Activated T-helper 2 cell treated with anti-CD3 and anti-CD28 coated beads, Interferon-gamma antibody, Interleukin-2, Interleukin-4, amounts not matched to agents 10 μg/mL and 5 μg/mL and 100 μg/mL, durations not matched to agents 14 hours and 24 hours and 36 hours (primary cell): ENCODE results near the gene ELP6. TPM values are rescaled to one million over a fixed set of nuclear protein-coding genes. Genes with fewer than 3 reads are reported as not detected.
A peak's percentile ranks its signal among the peaks of the same experiment; 100 is the strongest.
"Not testable (repeated sequence)": the region's sequence is repeated elsewhere in the genome, so short reads cannot be mapped to it uniquely, and the experiment has no call there.

Source experiments
- DNase-seq: peaks from one replicate; pipeline ENCODE4 v3.0.0; 2021; ENCODE audit warnings: low spot score
- H3K27ac Mint-ChIP-seq: one replicate; pipeline ENCODE4 v1.8.0; 2021; ENCODE audit warnings: mixed read lengths
- H3K27me3 Mint-ChIP-seq: one replicate; pipeline ENCODE4 v1.8.0; 2021; ENCODE audit warnings: low read depth, mixed read lengths
- H3K36me3 Mint-ChIP-seq: one replicate; pipeline ENCODE4 v1.8.0; 2021; ENCODE audit warnings: low read depth, mixed read lengths
- H3K4me1 Mint-ChIP-seq: one replicate; pipeline ENCODE4 v1.8.0; 2021; ENCODE audit warnings: low read depth, mixed read lengths
- H3K4me3 Mint-ChIP-seq: one replicate; pipeline ENCODE4 v1.8.0; 2021; ENCODE audit warnings: low read depth, mild to moderate bottlenecking, moderate library complexity, mixed read lengths
- H3K9me3 Mint-ChIP-seq: one replicate; pipeline ENCODE4 v1.8.0; 2021; ENCODE audit warnings: mixed read lengths
- intact Hi-C: fragments of 100-400 bp; cut with micrococcal nuclease; formaldehyde crosslinking; loops from one replicate; pipeline ENCODE4 v1.15.1; 2023
- total RNA-seq: library from RNA; stranded (reverse); gene quantifications from 2 replicates; pipeline ENCODE4 v1.2.3, GENCODE V29; 2022

The ELP6 gene
- total RNA-seq, 1 donor from 2014 or later, result 44.0 TPM

- intact Hi-C loops, result no loop called here
- Mint-ChIP-seq H3K27ac (no peak overlapping the region), H3K9me3 (no peaks in the 10 kb centered on the region), H3K36me3 (peaks cover 43% of the 10 kb centered on the region), H3K4me3 (no peak overlapping the region), H3K4me1 (no peaks in the 10 kb centered on the region), H3K27me3 (no peaks in the 10 kb centered on the region)
- DNase-seq, result no peak
These were observed 17.6 kb downstream of the ELP6 start for GRCh38 chr3:47495886-47496285.

- Mint-ChIP-seq H3K4me1 (no peaks in the 10 kb centered on the region), H3K9me3 (no peaks in the 10 kb centered on the region), H3K4me3 (no peak overlapping the region), H3K36me3 (peaks cover 42% of the 10 kb centered on the region), H3K27me3 (no peaks in the 10 kb centered on the region), H3K27ac (no peak overlapping the region)
- intact Hi-C loops, result no loop called here
- no peak for DNase-seq
These were observed 18.4 kb downstream of the ELP6 start for GRCh38 chr3:47495111-47495510.

GRCh38 chr3:47491777-47492176 lies 21.7 kb downstream of the ELP6 start:
- no peak overlapping the region for H3K27ac Mint-ChIP-seq
- DNase-seq, result no peak
- H3K27me3 Mint-ChIP-seq, result no peaks in the 10 kb centered on the region
- H3K9me3 Mint-ChIP-seq, result no peaks in the 10 kb centered on the region
- no peaks in the 10 kb centered on the region for H3K4me1 Mint-ChIP-seq
- intact Hi-C loops, result no loop called here
- no peak overlapping the region for H3K4me3 Mint-ChIP-seq
- peaks cover 27% of the 10 kb centered on the region for H3K36me3 Mint-ChIP-seq

- H3K36me3 Mint-ChIP-seq, result peaks cover 23% of the 10 kb centered on the region
- intact Hi-C loops, result no loop called here
- no peak overlapping the region for H3K27ac Mint-ChIP-seq
- H3K27me3 Mint-ChIP-seq, result no peaks in the 10 kb centered on the region
- no peak overlapping the region for H3K4me3 Mint-ChIP-seq
- no peaks in the 10 kb centered on the region for H3K9me3 Mint-ChIP-seq
- no peak for DNase-seq
- H3K4me1 Mint-ChIP-seq, result no peaks in the 10 kb centered on the region
These were observed 22.3 kb downstream of the ELP6 start for GRCh38 chr3:47491186-47491585.

- H3K27ac Mint-ChIP-seq, result no peak overlapping the region
- H3K4me1 Mint-ChIP-seq, result no peaks in the 10 kb centered on the region
- no peaks in the 10 kb centered on the region for H3K9me3 Mint-ChIP-seq
- H3K4me3 Mint-ChIP-seq, result no peak overlapping the region
- no peak for DNase-seq
- intact Hi-C loops, result no loop called here
- peaks cover 12% of the 10 kb centered on the region for H3K36me3 Mint-ChIP-seq
- no peaks in the 10 kb centered on the region for H3K27me3 Mint-ChIP-seq
These were observed 26.2 kb downstream of the ELP6 start for GRCh38 chr3:47487265-47487664.

GRCh38 chr3:47485812-47486211 lies 27.7 kb downstream of the ELP6 start:
- intact Hi-C loops, result no loop called here
- H3K27me3 Mint-ChIP-seq, result no peaks in the 10 kb centered on the region
- no peaks in the 10 kb centered on the region for H3K4me1 Mint-ChIP-seq
- peaks cover 9% of the 10 kb centered on the region for H3K36me3 Mint-ChIP-seq
- H3K27ac Mint-ChIP-seq, result no peak overlapping the region
- no peaks in the 10 kb centered on the region for H3K9me3 Mint-ChIP-seq
- H3K4me3 Mint-ChIP-seq, result no peak overlapping the region
- no peak for DNase-seq

- intact Hi-C loops, result no loop called here
- Mint-ChIP-seq H3K27ac (no peak overlapping the region), H3K9me3 (no peaks in the 10 kb centered on the region), H3K27me3 (no peaks in the 10 kb centered on the region), H3K4me3 (no peak overlapping the region), H3K36me3 (peaks cover 6% of the 10 kb centered on the region), H3K4me1 (no peaks in the 10 kb centered on the region)
- DNase-seq, result no peak
These were observed 31.1 kb downstream of the ELP6 start for GRCh38 chr3:47482366-47482765.

- H3K36me3 Mint-ChIP-seq, H3K4me1 Mint-ChIP-seq, H3K9me3 Mint-ChIP-seq, H3K4me3 Mint-ChIP-seq, DNase-seq, H3K27ac Mint-ChIP-seq, intact Hi-C loops, H3K27me3 Mint-ChIP-seq: not testable (repeated sequence)
These were observed 31.7 kb downstream of the ELP6 start for GRCh38 chr3:47481763-47482162.

GRCh38 chr3:47480267-47480666 lies 33.2 kb downstream of the ELP6 start:
- intact Hi-C loops, H3K4me3 Mint-ChIP-seq: not testable (repeated sequence)

GRCh38 chr3:47479826-47480160 lies 33.7 kb downstream of the ELP6 start:
- Mint-ChIP-seq H3K27me3 (no peaks in the 10 kb centered on the region), H3K4me3 (no peak overlapping the region), H3K4me1 (peaks cover 7% of the 10 kb centered on the region), H3K9me3 (no peaks in the 10 kb centered on the region), H3K27ac (no peak overlapping the region), H3K36me3 (peaks cover 4% of the 10 kb centered on the region)
- no peak for DNase-seq
- intact Hi-C loops, result no loop called here

More at GRCh38 chr3:47480267-47480666, 33.2 kb downstream of the ELP6 start:
- not testable (repeated sequence) for H3K27ac Mint-ChIP-seq, H3K36me3 Mint-ChIP-seq, H3K4me1 Mint-ChIP-seq, H3K27me3 Mint-ChIP-seq, DNase-seq, H3K9me3 Mint-ChIP-seq

GRCh38 chr3:47478022-47478421 lies 35.5 kb downstream of the ELP6 start:
- Mint-ChIP-seq H3K4me1 (peaks cover 17% of the 10 kb centered on the region), H3K36me3 (peaks cover 4% of the 10 kb centered on the region), H3K9me3 (no peaks in the 10 kb centered on the region), H3K27ac (no peak overlapping the region), H3K27me3 (no peaks in the 10 kb centered on the region), H3K4me3 (no peak overlapping the region)
- intact Hi-C loops, result no loop called here
- no peak for DNase-seq

- no peaks in the 10 kb centered on the region for H3K27me3 Mint-ChIP-seq
- no peaks in the 10 kb centered on the region for H3K9me3 Mint-ChIP-seq
- intact Hi-C loops, result loop anchor here (1.0 kb wide), 1 partner anchor 37 kb away; the partner anchor contains the start of gene ELP6
- H3K4me1 Mint-ChIP-seq, result peaks cover 17% of the 10 kb centered on the region
- H3K36me3 Mint-ChIP-seq, result peaks cover 4% of the 10 kb centered on the region
- H3K4me3 Mint-ChIP-seq, result peak overlapping the region; percentile 99
- H3K27ac Mint-ChIP-seq, result no peak overlapping the region
- no peak for DNase-seq
These were observed 36.8 kb downstream of the ELP6 start for GRCh38 chr3:47476644-47477199.

- H3K4me3 Mint-ChIP-seq, result peak overlapping the region; percentile 99
- no peaks in the 10 kb centered on the region for H3K27me3 Mint-ChIP-seq
- H3K36me3 Mint-ChIP-seq, result peaks cover 4% of the 10 kb centered on the region
- no peaks in the 10 kb centered on the region for H3K9me3 Mint-ChIP-seq
- DNase-seq, result no peak
- H3K4me1 Mint-ChIP-seq, result peaks cover 17% of the 10 kb centered on the region
- H3K27ac Mint-ChIP-seq, result peak overlapping the region; percentile 83
- intact Hi-C loops, result loop anchor here (1.0 kb wide), 1 partner anchor 37 kb away; the partner anchor contains the start of gene ELP6
These were observed 37.2 kb downstream of the ELP6 start for GRCh38 chr3:47476330-47476626.
